Fibroblast of villous mesenchyme (primary cell): ENCODE results near the gene U2SURP. TPM values are rescaled to one million over a fixed set of nuclear protein-coding genes. Genes with fewer than 3 reads are reported as not detected.
A peak's percentile ranks its signal among the peaks of the same experiment; 100 is the strongest.
"Not testable (repeated sequence)": the region's sequence is repeated elsewhere in the genome, so short reads cannot be mapped to it uniquely, and the experiment has no call there.

Experiments used
- DNase-seq: peaks from one replicate; pipeline ENCODE4 v3.0.0-alpha.2; 2010; ENCODE audit warnings: low read depth
- H3K4me3 ChIP-seq: 2 replicates; pipeline ENCODE4 v1.5.1; 2011; ENCODE audit warnings: low read depth, mild to moderate bottlenecking, low read length
- total RNA-seq: library from RNA; depleted of rRNA; stranded (reverse); fragments of >200 nt; gene quantifications from 2 replicates; pipeline ENCODE4 v1.2.3, GENCODE V29; 2012
- TF ChIP-seq, protein P1 (sequence below): IDR thresholded peaks from 2 replicates; pipeline ENCODE4 v1.5.1; 2012; ENCODE audit warnings: low read depth, mild to moderate bottlenecking, low read length; ENCODE audit not compliant: insufficient read depth

The U2SURP gene
- total RNA-seq, 1 donor = 86.4 TPM

- TF ChIP-seq, protein P1, sequence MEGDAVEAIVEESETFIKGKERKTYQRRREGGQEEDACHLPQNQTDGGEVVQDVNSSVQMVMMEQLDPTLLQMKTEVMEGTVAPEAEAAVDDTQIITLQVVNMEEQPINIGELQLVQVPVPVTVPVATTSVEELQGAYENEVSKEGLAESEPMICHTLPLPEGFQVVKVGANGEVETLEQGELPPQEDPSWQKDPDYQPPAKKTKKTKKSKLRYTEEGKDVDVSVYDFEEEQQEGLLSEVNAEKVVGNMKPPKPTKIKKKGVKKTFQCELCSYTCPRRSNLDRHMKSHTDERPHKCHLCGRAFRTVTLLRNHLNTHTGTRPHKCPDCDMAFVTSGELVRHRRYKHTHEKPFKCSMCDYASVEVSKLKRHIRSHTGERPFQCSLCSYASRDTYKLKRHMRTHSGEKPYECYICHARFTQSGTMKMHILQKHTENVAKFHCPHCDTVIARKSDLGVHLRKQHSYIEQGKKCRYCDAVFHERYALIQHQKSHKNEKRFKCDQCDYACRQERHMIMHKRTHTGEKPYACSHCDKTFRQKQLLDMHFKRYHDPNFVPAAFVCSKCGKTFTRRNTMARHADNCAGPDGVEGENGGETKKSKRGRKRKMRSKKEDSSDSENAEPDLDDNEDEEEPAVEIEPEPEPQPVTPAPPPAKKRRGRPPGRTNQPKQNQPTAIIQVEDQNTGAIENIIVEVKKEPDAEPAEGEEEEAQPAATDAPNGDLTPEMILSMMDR = no peak
- no peak overlapping the region for H3K4me3 ChIP-seq
- peak; percentile 82 for DNase-seq
These were observed 65.8 kb downstream of the U2SURP start for GRCh38 chr3:143067201-143067600.

GRCh38 chr3:143068059-143068458 is 66.7 kb downstream of the U2SURP start:
- no peak overlapping the region for H3K4me3 ChIP-seq
- DNase-seq = no peak
- TF ChIP-seq, protein P1 = no peak

- no peak overlapping the region for H3K4me3 ChIP-seq
- TF ChIP-seq, protein P1 = no peak
- DNase-seq = peak; percentile 91
These were observed 69.7 kb downstream of the U2SURP start for GRCh38 chr3:143070977-143071551.

GRCh38 chr3:143071776-143072175 is 70.4 kb downstream of the U2SURP start:
- no peak for DNase-seq
- TF ChIP-seq, protein P1 = no peak
- H3K4me3 ChIP-seq = no peak overlapping the region

- H3K4me3 ChIP-seq, DNase-seq: not testable (repeated sequence)
These were observed 71.1 kb downstream of the U2SURP start for GRCh38 chr3:143072298-143073020.

- DNase-seq = not testable (repeated sequence)
These were observed 72.2 kb downstream of the U2SURP start for GRCh38 chr3:143073541-143073940.

DNA sequence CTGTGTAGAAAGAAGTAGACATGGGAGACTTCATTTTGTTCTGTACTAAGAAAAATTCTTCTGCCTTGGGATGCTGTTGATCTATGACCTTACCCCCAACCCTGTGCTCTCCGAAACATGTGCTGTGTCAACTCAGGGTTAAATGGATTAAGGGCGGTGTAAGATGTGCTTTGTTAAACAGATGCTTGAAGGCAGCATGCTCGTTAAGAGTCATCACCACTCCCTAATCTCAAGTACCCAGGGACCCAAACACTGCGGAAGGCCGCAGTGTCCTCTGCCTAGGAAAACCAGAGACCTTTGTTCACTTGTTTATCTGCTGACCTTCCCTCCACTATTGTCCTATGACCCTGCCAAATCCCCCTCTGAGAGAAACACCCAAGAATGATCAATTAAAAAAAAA is 72.6 kb downstream of the U2SURP start:
- H3K4me3 ChIP-seq = not testable (repeated sequence)

More at GRCh38 chr3:143073541-143073940, 72.2 kb downstream of the U2SURP start:
- not testable (repeated sequence) for H3K4me3 ChIP-seq

GRCh38 chr3:143078883-143079282 is 77.5 kb downstream of the U2SURP start:
- peak; percentile 30 for DNase-seq
- no peak overlapping the region for H3K4me3 ChIP-seq
- TF ChIP-seq, protein P1 = no peak

More for the DNA sequence above, 72.6 kb downstream of the U2SURP start:
- not testable (repeated sequence) for DNase-seq
